Activated CD4-positive, alpha-beta T cell treated with anti-CD3 and anti-CD28 coated beads, Interleukin-10, Interleukin-2, amounts not matched to agents 100 ng/mL and 50 ng/mL, durations not matched to agents 16 hours and 8 hours (primary cell): ENCODE measurements around the gene EPM2A.
"Not testable (repeated sequence)": the region's sequence is repeated elsewhere in the genome, so short reads cannot be mapped to it uniquely, and the experiment has no call there.

ENCODE experiments used
- DNase-seq: peaks from one replicate; pipeline ENCODE4 v3.0.0-alpha.2; 2020

The EPM2A gene

GRCh38 chr6:145728444-145729385 is 6.6 kb downstream of the EPM2A start:
- DNase-seq: no peak

- no peak for DNase-seq
Observed at GRCh38 chr6:145727817-145728388, 7.4 kb downstream of the EPM2A start.

- no peak for DNase-seq
Observed at GRCh38 chr6:145725570-145725969, 9.8 kb downstream of the EPM2A start.

GRCh38 chr6:145723646-145724045 is 11.7 kb downstream of the EPM2A start:
- no peak for DNase-seq

- DNase-seq: no peak
Observed at GRCh38 chr6:145722190-145722589, 13.1 kb downstream of the EPM2A start.

- no peak for DNase-seq
Observed at GRCh38 chr6:145721144-145721543, 14.2 kb downstream of the EPM2A start.

GRCh38 chr6:145715426-145715825 is 19.9 kb downstream of the EPM2A start:
- DNase-seq: no peak

- DNase-seq: no peak
Observed at GRCh38 chr6:145714731-145715130, 20.6 kb downstream of the EPM2A start.

GRCh38 chr6:145713773-145714172 is 21.5 kb downstream of the EPM2A start:
- no peak for DNase-seq

GRCh38 chr6:145711372-145711771 is 23.9 kb downstream of the EPM2A start:
- DNase-seq: no peak

- no peak for DNase-seq
Observed at GRCh38 chr6:145707397-145707796, 27.9 kb downstream of the EPM2A start.

- no peak for DNase-seq
Observed at GRCh38 chr6:145705561-145705960, 29.8 kb downstream of the EPM2A start.

- no peak for DNase-seq
Observed at GRCh38 chr6:145704143-145704781, 31.1 kb downstream of the EPM2A start.

GRCh38 chr6:145699462-145699861 is 35.9 kb downstream of the EPM2A start:
- DNase-seq: no peak

- not testable (repeated sequence) for DNase-seq
Observed at GRCh38 chr6:145697401-145697800, 37.9 kb downstream of the EPM2A start.

GRCh38 chr6:145694083-145694737 is 41.1 kb downstream of the EPM2A start:
- DNase-seq: no peak

- no peak for DNase-seq
Observed at GRCh38 chr6:145690969-145691368, 44.4 kb downstream of the EPM2A start.

GRCh38 chr6:145689529-145689928 is 45.8 kb downstream of the EPM2A start:
- DNase-seq: no peak

- DNase-seq: no peak
Observed at GRCh38 chr6:145688493-145688905, 46.8 kb downstream of the EPM2A start.

GRCh38 chr6:145685932-145686331 is 49.4 kb downstream of the EPM2A start:
- DNase-seq: no peak

- no peak for DNase-seq
Observed at GRCh38 chr6:145681965-145682364, 53.4 kb downstream of the EPM2A start.

GRCh38 chr6:145673504-145673903 is 61.8 kb downstream of the EPM2A start:
- DNase-seq: no peak

GRCh38 chr6:145670311-145670710 is 65.0 kb downstream of the EPM2A start:
- DNase-seq: no peak
